ENCODE measurements around the gene ERBIN. TPM values are rescaled to one million over a fixed set of nuclear protein-coding genes. Genes with fewer than 3 reads are reported as not detected.
"Not testable (repeated sequence)": the region's sequence is repeated elsewhere in the genome, so short reads cannot be mapped to it uniquely, and the experiment has no call there.

The ERBIN gene
- total RNA-seq, 1 experiment from 2014 or later = 118 TPM

DNA sequence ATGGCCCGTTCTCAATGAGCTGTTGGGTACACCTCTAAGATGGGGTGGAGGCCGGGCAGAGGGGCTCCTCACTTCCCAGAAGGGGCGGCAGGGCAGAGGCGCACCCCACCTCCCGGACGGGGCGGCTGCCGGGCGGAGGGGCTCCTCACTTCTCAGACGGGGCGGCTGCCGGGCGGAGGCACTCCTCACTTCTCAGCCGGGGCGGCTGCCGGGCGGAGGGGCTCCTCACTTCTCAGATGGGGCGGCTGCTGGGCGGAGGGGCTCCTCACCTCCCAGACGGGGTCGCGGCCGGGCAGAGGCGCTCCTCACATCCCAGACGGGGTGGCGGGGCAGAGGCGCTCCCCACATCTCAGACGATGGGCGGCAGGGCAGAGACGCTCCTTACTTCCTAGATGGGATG is 31.3 kb downstream of the ERBIN start:
- H3K27ac ChIP-seq; H3K9me3 ChIP-seq (replicated peaks); H3K27me3 ChIP-seq (replicated peaks); H3K4me3 ChIP-seq; DNase-seq (ENCODE audit: low read depth in 1 of 2, low spot score in 2 of 2): not testable (repeated sequence)
- H3K4me1 ChIP-seq (replicated peaks) = peaks cover 10% of the 10 kb centered on the region; the same call in 1 of the 2 replicates
- H3K36me3 ChIP-seq = peaks cover 30% of the 10 kb centered on the region

DNA sequence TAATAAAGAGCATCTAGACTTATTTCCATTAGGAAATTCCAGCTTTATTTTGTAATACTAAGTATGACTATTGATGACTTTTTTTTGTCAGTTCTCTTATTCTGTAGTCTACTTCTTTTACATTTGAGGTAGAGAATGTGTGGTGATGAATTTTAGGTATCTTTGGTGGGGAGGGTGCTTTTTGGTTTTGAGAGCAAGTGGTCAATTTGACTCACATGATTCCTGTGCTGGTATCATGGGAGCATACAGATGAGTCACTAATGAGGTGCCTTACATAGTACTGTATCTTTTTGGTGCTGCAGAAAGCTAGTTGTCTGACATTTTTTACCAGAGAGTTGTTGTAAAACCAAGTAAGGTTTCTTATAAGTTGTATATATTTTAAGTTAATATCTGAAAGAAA is 35.3 kb downstream of the ERBIN start:
- no peaks in the 10 kb centered on the region for H3K9me3 ChIP-seq (replicated peaks)
- no peak overlapping the region for H3K4me3 ChIP-seq
- no peak for DNase-seq (ENCODE audit: low read depth in 1 of 2, low spot score in 2 of 2)
- H3K4me1 ChIP-seq (replicated peaks) = peaks cover 15% of the 10 kb centered on the region; the same call in 1 of the 2 replicates
- no peaks in the 10 kb centered on the region for H3K27me3 ChIP-seq (replicated peaks)
- H3K27ac ChIP-seq = no peak overlapping the region
- H3K36me3 ChIP-seq = peaks cover 22% of the 10 kb centered on the region

DNA sequence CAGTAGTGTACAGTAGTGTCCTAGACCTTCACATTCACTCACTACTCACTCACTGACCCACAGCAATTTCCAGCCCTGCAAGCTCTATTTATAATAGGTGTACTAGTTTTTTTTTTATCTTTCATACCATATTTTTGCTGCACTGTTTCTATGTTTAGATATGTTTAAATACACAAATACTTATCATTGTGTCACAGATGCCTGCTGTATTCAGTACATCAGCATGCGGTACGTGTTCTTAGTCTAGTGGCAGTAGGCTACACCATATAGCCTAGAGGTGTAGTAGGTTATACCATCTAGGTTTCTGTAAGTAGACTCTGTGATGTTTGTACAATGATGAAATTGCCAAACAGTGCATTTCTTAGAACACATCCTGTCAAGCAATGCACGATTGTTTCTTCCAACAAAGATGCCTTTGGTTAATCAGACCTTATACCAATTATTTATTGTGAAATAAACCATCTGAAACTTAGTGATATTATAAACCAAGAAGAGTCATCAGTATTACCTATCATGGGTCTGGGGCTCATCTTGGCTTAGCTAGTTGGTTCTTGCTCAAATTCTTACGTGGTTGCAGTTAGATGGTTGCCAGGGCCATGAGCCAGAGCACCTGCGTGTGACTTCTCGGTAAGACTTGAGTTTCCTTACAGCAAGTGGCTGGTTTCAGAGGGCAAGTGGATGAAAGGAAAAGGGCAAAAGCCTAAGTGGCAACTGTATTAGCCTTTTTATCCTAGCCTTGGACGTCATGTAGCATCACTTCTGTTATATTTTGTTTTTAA is 41.1 kb downstream of the ERBIN start:
- H3K4me3 ChIP-seq = no peak overlapping the region
- no peaks in the 10 kb centered on the region for H3K27me3 ChIP-seq (replicated peaks)
- H3K9me3 ChIP-seq (replicated peaks) = no peaks in the 10 kb centered on the region
- peaks cover 14% of the 10 kb centered on the region for H3K36me3 ChIP-seq
- peaks cover 29% of the 10 kb centered on the region for H3K4me1 ChIP-seq (replicated peaks)
- no peak for DNase-seq (ENCODE audit: low read depth in 1 of 2, low spot score in 2 of 2)
- no peak overlapping the region for H3K27ac ChIP-seq

DNA sequence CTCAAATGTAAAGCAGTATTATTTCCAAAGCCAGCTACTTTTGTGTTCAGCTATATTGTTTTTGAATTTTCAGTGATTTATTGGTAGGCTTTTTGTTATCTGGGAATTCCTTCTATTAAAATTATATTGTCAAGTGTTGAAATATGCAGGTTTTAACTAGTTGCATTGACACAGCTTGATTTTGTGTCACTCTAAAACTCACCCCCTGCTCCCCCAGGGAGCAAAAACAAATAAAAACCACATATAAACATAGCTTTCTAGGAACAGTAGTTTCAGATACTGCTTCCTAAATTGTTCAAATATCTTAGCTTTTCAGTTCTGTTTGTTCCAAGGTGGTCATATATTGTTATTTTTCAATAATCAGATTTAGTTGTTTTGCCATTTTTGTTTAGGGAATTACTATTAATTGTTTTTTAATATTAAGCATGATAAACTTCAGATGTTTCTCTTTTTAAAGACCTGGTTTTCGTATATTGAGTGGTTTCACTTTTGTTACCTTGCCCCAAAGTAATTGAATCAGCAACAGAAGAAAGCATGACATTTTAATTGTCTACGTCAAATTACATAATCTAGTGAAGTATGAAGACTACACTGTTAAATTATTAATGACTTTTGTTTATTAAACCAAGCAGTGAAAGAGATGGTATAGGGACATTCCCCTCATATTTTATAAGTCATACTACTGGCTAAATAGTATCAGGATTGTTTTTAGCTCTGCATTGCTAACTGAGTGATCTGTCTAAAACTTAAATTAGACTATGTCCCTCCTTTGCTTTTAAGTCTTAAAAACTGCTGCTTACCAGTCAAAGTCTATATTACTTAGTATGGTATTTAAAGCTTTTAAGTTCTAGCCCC is 43.4 kb downstream of the ERBIN start:
- peaks cover 20% of the 10 kb centered on the region for H3K36me3 ChIP-seq
- H3K9me3 ChIP-seq (replicated peaks) = no peaks in the 10 kb centered on the region
- H3K27ac ChIP-seq = no peak overlapping the region
- H3K4me1 ChIP-seq (replicated peaks) = peaks cover 29% of the 10 kb centered on the region
- DNase-seq (ENCODE audit: low read depth in 1 of 2, low spot score in 2 of 2) = no peak
- H3K4me3 ChIP-seq = no peak overlapping the region
- H3K27me3 ChIP-seq (replicated peaks) = no peaks in the 10 kb centered on the region

DNA sequence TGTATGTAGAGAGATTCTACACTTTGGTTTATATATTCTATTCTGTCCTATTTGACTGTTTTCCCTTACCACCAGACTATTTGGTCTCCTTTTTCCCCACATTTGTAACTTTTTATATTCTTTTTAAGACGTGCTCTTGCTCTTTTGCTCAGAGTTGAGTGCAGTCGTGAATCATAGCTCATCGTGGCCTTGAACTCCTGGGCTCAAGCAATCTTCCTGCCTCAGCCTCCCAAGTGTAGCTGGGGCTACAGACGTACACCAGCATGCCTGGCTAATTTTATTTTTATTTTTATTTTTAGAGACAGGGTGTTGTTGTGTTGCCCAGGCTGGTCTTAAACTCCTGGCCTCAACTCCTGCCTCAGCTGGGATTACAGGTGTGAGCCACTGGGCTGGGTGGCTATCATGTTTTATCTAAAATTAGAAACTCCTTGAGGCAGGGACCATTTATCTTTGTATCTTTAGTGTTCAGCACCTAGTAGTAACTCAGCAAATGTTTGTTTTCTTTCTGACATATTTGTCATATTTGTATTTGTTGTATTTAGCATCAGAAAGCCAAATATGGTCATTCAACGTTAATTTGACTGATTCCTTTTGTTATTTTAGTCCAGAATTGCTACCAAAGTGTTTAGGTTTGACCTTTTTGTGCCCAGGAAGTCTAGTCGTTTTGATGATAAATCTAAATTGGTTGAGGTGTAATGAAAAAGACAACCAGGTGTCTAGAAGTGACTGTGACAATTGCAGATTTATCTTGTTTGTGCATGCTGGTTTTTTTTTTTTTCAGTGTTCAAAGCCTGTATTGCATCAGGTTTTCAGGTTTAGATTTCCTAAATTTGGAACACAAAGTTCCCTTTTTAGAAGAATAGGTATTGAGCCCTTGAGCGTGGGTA is 44.3 kb downstream of the ERBIN start:
- no peak overlapping the region for H3K4me3 ChIP-seq
- DNase-seq (ENCODE audit: low read depth in 1 of 2, low spot score in 2 of 2) = no peak
- H3K27me3 ChIP-seq (replicated peaks) = no peaks in the 10 kb centered on the region
- no peak overlapping the region for H3K27ac ChIP-seq
- no peaks in the 10 kb centered on the region for H3K9me3 ChIP-seq (replicated peaks)
- H3K36me3 ChIP-seq = peaks cover 17% of the 10 kb centered on the region
- peaks cover 26% of the 10 kb centered on the region for H3K4me1 ChIP-seq (replicated peaks)

DNA sequence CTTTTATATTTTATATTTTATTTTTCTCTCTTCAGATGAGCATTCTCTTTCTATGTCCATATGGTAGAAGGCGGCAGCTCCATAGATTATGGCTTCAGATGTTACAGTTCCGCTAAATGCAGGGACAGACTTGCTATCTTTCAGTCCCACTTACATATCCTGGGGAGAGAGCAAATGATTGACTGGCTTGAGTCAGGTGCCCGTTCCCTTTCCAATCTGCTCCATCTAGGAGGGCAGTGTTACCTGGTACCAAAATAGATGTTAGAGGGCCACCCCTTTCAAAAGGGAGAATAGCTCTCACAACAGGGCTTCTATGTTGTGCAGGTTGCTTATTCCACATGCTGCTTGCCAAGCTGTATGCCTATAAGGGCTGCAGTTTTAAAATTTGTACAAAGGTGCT is 45.3 kb downstream of the ERBIN start:
- Histone ChIP-seq H3K9me3 (replicated peaks) (no peaks in the 10 kb centered on the region), H3K27ac (no peak overlapping the region), H3K27me3 (replicated peaks) (no peaks in the 10 kb centered on the region), H3K4me1 (replicated peaks) (peaks cover 24% of the 10 kb centered on the region), H3K36me3 (peaks cover 15% of the 10 kb centered on the region), H3K4me3 (no peak overlapping the region)
- no peak for DNase-seq (ENCODE audit: low read depth in 1 of 2, low spot score in 2 of 2)

DNA sequence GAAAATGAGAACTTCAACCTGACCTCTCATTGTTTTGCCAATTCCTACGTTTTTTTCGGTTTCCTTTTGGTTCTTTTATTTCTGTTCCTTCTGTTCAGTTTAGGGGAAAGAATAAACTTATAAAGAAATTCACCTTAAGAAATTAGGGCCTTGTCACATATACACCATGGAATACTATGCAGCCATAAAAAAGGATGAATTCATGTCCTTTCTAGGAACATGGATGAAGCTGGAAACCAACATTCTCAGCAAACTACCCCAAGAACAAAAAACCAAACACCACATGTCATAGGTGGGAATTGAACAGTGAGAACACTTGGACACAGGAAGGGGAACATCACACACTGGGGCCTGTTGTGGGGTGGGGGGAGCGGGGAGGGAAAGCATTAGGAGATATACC is 46.5 kb downstream of the ERBIN start:
- peaks cover 24% of the 10 kb centered on the region for H3K4me1 ChIP-seq (replicated peaks)
- H3K4me3 ChIP-seq = not testable (repeated sequence)

DNA sequence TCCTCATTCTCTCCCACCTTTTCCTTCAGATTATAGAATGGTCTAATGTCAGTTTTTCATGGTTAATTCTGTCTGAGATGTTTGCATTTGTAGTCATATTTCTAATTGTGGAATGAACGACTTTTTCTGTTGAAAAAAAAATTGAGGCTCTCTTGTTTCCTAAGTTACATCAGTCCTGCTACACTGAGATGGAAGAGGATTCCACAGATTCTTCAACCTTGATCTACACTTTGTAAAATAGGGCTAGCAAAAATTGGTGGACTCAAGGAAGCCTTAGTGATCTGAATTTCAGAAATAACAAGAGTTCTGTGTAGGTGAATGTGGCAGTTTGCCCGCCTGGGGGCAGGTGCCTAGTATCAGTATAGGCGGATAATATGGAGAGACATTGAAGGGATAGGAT is 51.9 kb downstream of the ERBIN start:
- Histone ChIP-seq H3K27ac (no peak overlapping the region), H3K9me3 (replicated peaks) (no peaks in the 10 kb centered on the region), H3K36me3 (peaks cover 22% of the 10 kb centered on the region), H3K4me1 (replicated peaks) (peaks cover 12% of the 10 kb centered on the region), H3K27me3 (replicated peaks) (no peaks in the 10 kb centered on the region), H3K4me3 (no peak overlapping the region)
- DNase-seq (ENCODE audit: low read depth in 1 of 2, low spot score in 2 of 2) = no peak

More for the DNA sequence above, 46.5 kb downstream of the ERBIN start:
- H3K9me3 ChIP-seq (replicated peaks); DNase-seq (ENCODE audit: low read depth in 1 of 2, low spot score in 2 of 2); H3K27me3 ChIP-seq (replicated peaks); H3K27ac ChIP-seq: not testable (repeated sequence)
- peaks cover 13% of the 10 kb centered on the region for H3K36me3 ChIP-seq

DNA sequence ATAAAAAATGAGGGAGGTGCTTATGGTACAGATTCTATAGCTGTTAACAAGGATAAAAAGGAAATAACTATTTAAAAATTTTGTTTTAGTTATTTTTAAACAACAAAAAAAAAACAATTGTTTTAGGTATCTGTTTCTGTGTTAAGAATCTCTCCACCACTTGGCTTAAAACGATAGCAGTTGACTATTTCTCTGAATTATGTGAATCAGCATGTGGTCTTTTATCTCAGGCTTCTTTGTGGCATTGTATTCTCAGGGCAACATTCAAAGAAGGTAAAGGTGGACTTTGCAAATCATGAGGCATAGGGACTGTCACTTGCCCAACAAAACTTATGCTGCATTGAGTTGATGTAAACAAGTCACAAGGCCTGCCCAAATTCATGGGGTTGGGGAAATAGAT is 55.2 kb downstream of the ERBIN start:
- Histone ChIP-seq H3K27ac (no peak overlapping the region), H3K4me1 (replicated peaks) (peaks cover 20% of the 10 kb centered on the region), H3K27me3 (replicated peaks) (no peaks in the 10 kb centered on the region; the same call in 1 of the 2 replicates), H3K4me3 (no peak overlapping the region), H3K9me3 (replicated peaks) (no peaks in the 10 kb centered on the region), H3K36me3 (peaks cover 22% of the 10 kb centered on the region)
- DNase-seq (ENCODE audit: low read depth in 1 of 2, low spot score in 2 of 2) = no peak

DNA sequence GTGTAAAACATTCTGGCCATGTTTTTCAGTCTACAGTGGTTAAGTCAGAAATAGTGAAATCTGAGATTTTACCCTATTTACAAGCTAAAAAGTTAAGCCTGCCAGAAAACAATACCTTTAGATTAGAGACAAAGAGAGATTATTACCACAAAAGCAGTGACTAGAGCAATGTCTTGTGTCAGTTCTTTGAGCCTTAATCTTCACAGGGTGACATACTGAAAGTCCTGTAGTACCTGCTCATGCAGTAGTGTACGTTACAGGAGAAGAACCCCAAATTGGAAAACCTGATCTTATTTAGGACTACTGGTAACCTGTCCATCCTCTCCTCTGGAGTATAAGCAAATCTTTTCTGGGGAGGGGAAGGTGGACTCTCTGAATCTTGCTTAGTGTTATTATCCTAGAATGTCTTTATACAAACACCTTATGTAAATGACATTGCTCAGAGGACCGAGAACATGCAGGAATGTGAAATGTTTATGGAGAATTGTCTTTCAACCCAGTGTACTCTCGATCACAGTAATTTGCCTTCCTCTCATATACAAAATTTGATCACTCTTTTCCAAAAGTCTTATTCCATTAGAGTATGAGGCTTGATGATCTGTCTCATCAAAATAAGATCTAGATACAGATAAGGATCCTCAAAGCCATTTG is 55.7 kb downstream of the ERBIN start:
- no peaks in the 10 kb centered on the region for H3K9me3 ChIP-seq (replicated peaks)
- no peaks in the 10 kb centered on the region; the same call in 1 of the 2 replicates for H3K27me3 ChIP-seq (replicated peaks)
- peaks cover 22% of the 10 kb centered on the region for H3K36me3 ChIP-seq
- peaks cover 20% of the 10 kb centered on the region for H3K4me1 ChIP-seq (replicated peaks)
- no peak overlapping the region for H3K4me3 ChIP-seq
- no peak overlapping the region for H3K27ac ChIP-seq
- no peak for DNase-seq (ENCODE audit: low read depth in 1 of 2, low spot score in 2 of 2)

DNA sequence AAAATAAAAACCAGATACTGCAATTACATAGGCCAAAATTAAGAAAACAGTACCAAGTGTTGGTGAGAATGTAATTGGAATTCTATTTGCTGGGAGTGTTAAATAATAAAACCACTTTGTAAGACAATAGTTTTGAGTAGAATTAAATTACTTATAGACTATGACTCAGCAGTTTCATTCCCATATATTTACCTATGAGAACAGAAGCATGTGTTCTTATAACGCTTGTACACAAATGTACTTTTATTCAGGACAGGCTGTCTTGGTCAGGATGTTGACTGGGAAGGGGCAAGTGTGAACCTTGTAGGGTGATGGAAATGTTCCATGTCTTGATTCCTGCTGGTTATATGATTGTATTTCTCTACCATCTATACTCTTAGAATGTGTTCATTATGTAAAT is 56.3 kb downstream of the ERBIN start:
- Histone ChIP-seq H3K27ac (no peak overlapping the region), H3K36me3 (peaks cover 22% of the 10 kb centered on the region), H3K27me3 (replicated peaks) (no peaks in the 10 kb centered on the region; the same call in 1 of the 2 replicates), H3K4me1 (replicated peaks) (peaks cover 20% of the 10 kb centered on the region), H3K4me3 (no peak overlapping the region), H3K9me3 (replicated peaks) (no peaks in the 10 kb centered on the region)
- no peak for DNase-seq (ENCODE audit: low read depth in 1 of 2, low spot score in 2 of 2)

DNA sequence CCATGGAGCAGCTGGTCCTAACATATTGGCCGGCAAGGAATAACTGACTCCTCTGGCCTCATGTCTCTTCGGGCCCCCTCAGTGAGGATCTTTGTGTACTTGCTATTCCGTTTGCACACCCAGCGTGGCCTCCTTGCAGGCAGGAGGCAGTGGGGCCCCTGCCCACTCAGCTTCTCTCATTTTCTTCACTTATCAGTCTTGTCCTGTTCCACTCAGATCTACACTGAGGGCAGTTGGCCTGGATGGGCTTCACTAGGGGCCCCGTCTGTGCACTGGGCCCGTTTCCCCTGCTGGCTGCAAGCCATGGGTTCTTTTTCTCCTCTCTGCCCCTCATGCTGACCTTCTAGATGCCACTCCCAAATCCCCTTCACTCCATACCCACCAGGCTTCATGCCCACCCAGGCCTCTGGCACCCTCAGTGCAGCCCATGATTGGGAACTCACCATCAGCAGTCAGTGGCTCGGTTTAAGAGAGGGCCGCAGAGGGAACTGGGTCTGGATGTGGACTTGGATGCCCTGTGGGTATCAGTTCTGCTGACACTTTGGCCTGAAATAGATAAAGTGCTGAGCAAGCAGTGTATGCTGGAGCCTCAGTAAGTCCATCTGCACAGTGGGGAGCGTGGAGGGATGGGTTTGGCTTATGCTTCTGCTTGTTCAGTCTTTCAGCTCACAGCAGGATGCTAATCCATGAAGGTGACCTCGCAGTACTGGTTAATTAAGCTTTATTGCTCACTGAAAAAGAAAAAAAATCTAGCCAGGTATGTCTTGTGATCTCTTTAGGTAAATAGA is 57.9 kb downstream of the ERBIN start:
- DNase-seq (ENCODE audit: low read depth in 1 of 2, low spot score in 2 of 2) = no peak
- peaks cover 14% of the 10 kb centered on the region for H3K36me3 ChIP-seq
- H3K27ac ChIP-seq = no peak overlapping the region
- peaks cover 20% of the 10 kb centered on the region for H3K4me1 ChIP-seq (replicated peaks)
- H3K27me3 ChIP-seq (replicated peaks) = no peaks in the 10 kb centered on the region; the same call in 1 of the 2 replicates
- H3K9me3 ChIP-seq (replicated peaks) = no peaks in the 10 kb centered on the region
- H3K4me3 ChIP-seq = no peak overlapping the region

Measured in SJSA1 (cell line).